PFSK-1 (cell line): ENCODE results near the gene RAB3IL1.

Source experiments
- FOXP2 ChIP-seq: optimal IDR thresholded peaks from 2 replicates; pipeline ENCODE3; 2011; ENCODE audit warnings: borderline replicate concordance, control low read depth, inconsistent platforms; ENCODE audit not compliant: insufficient read depth; ENCODE audit errors: extremely low read length, extremely low read depth
- POLR2AphosphoS5 ChIP-seq: IDR thresholded peaks from 2 replicates; pipeline ENCODE4 v1.6.1; 2012; ENCODE audit warnings: low read depth, mild to moderate bottlenecking, control low read depth, low read length, moderate library complexity
- REST ChIP-seq, 2 experiments: IDR thresholded peaks; 2 replicates each; pipeline versions ENCODE4 v1.6.1 to v1.8.0; 2011 to 2012; ENCODE audit warnings: low read depth in 2 of 2, low read length in 2 of 2, control low read depth in 1 of 2, inconsistent platforms in 1 of 2, mild to moderate bottlenecking in 1 of 2, moderate library complexity in 1 of 2; ENCODE audit not compliant: insufficient read depth in 1 of 2
- SIN3A ChIP-seq: IDR thresholded peaks from 2 replicates; pipeline ENCODE4 v1.6.1; 2012; ENCODE audit warnings: mild to moderate bottlenecking, low read length, moderate library complexity, borderline replicate concordance; ENCODE audit not compliant: insufficient read depth
- TAF1 ChIP-seq: IDR thresholded peaks from 2 replicates; pipeline ENCODE4 v1.6.1; 2012; ENCODE audit warnings: low read length, control low read depth, borderline replicate concordance; ENCODE audit not compliant: insufficient read depth

The RAB3IL1 gene

DNA sequence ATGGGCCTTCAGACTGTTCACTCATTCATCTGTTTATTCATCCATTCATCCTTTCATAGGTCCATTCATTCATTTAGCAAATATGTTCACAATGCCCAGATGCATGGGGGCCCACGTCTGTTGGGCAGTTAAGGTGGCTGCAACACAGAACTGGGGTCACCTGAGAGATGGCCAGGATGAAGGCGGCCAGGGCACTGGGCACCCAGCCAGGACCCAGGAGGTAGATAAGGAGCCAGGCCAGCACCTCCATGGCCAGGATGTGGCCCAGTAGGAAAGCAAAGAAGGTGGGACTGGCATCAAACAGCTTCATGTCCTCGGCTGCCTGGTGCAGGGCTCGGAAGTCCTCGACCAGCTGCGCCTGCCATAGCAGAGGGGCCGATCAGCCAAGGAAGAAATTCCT is 38.2 kb downstream of the RAB3IL1 start:
- TF ChIP-seq TAF1 (no peak), POLR2AphosphoS5 (no peak), FOXP2 (no peak), REST (IDR thresholded peaks at IDR 0.05; ENCODE audit: insufficient read depth in 1 of 2, low read depth in 2 of 2, low read length in 2 of 2) (no peak), SIN3A (no peak)

- TF ChIP-seq TAF1 (no peak), FOXP2 (no peak), POLR2AphosphoS5 (no peak), REST (IDR thresholded peaks at IDR 0.05; ENCODE audit: insufficient read depth in 1 of 2, low read depth in 2 of 2, low read length in 2 of 2) (no peak), SIN3A (no peak)
These were observed 41.7 kb downstream of the RAB3IL1 start for GRCh38 chr11:61875698-61876097.

GRCh38 chr11:61874853-61875252 is 42.5 kb downstream of the RAB3IL1 start:
- TF ChIP-seq FOXP2 = no peak
- TF ChIP-seq POLR2AphosphoS5 = no peak
- no peak for TF ChIP-seq TAF1
- TF ChIP-seq REST (IDR thresholded peaks at IDR 0.05; ENCODE audit: insufficient read depth in 1 of 2, low read depth in 2 of 2, low read length in 2 of 2) = no peak
- no peak for TF ChIP-seq SIN3A

- TF ChIP-seq POLR2AphosphoS5 (no peak), REST (IDR thresholded peaks at IDR 0.05; ENCODE audit: insufficient read depth in 1 of 2, low read depth in 2 of 2, low read length in 2 of 2) (no peak), SIN3A (no peak), TAF1 (no peak), FOXP2 (no peak)
These were observed 43.0 kb downstream of the RAB3IL1 start for GRCh38 chr11:61874377-61874809.
